ENCODE results near the gene MTERF4.

DNA sequence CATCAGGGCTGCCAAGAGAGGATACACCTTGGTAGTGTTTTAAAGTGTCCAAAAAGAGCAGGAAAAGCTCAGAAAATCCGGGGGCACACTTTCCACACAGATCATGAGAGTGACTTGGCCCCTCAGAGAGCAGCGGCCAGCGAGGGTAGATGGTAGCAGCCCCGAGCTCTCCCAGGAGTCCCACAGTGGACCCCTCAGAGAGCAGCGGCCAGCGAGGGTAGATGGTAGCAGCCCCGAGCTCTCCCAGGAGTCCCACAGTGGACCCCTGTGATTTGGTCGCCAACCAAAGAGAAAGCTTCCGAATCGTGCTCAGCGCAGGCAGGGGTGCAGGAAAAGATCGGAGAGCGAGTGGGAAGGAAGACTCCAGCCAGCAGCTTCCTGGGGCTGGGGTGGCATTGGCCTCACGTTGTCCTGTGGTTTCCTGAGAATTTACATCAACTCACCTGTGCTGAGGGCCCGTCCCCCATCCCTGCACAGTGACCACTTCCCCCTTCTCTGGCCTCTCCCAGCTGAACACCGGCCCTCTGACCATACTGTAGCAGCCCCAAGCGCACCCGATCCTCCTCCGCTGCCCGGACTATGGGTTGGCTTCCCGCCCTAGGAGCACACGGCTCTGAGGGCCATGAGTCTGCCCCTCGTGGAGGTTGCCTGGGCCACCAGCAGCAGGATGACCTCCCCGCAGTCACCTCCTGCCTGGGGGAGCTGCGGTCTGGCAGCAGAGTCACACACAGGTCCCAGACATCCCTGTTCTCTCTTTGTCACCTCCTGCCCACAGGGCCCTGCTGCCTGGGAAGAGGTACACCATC, 33.7 kb downstream of the MTERF4 start:
- TF ChIP-seq NFYB (IDR thresholded peaks at IDR 0.05; ENCODE audit: insufficient read depth, low read depth, low read length): no peak
- TF ChIP-seq POLR2A (IDR thresholded peaks at IDR 0.05; ENCODE audit: low read depth, low read length): no peak
- no peak for TF ChIP-seq CTCF (IDR thresholded peaks at IDR 0.05 in 2 of 3, conservative IDR thresholded peaks at IDR 0.05 in 1 of 3; ENCODE audit: control insufficient read depth in 2 of 3, extremely low read depth in 1 of 3, insufficient read depth in 1 of 3, low read depth in 3 of 3, low read length in 3 of 3)
- no peak for TF ChIP-seq SP1 (IDR thresholded peaks at IDR 0.05; ENCODE audit: low read depth, low read length)
- no peak for TF ChIP-seq EGR1 (IDR thresholded peaks at IDR 0.05; ENCODE audit: borderline replicate concordance in 1 of 2, low read depth in 2 of 2, low read length in 2 of 2)
- no peak for TF ChIP-seq ETV6 (conservative IDR thresholded peaks at IDR 0.05 in 1 of 2, IDR thresholded peaks at IDR 0.05 in 1 of 2; ENCODE audit: borderline replicate concordance in 1 of 2, low read depth in 1 of 2)
- TF ChIP-seq FOS (IDR thresholded peaks at IDR 0.05; ENCODE audit: borderline replicate concordance, extremely low read depth, insufficient read length): no peak
- TF ChIP-seq SPI1 (IDR thresholded peaks at IDR 0.05; ENCODE audit: borderline replicate concordance, insufficient read depth, low read depth, low read length): no peak
- no peak for TF ChIP-seq POU2F2 (IDR thresholded peaks at IDR 0.05; ENCODE audit: borderline replicate concordance, low read depth, low read length)
- no peak for TF ChIP-seq BRCA1 (IDR thresholded peaks at IDR 0.05; ENCODE audit: low read depth, low read length)
- no peak for TF ChIP-seq TARDBP (IDR thresholded peaks at IDR 0.05; ENCODE audit: borderline replicate concordance)
- no peak for TF ChIP-seq POLR2AphosphoS5 (IDR thresholded peaks at IDR 0.05; ENCODE audit: low read length)
- no peak for TF ChIP-seq CREM (IDR thresholded peaks at IDR 0.05; ENCODE audit: low read depth)
- TF ChIP-seq, protein P1, sequence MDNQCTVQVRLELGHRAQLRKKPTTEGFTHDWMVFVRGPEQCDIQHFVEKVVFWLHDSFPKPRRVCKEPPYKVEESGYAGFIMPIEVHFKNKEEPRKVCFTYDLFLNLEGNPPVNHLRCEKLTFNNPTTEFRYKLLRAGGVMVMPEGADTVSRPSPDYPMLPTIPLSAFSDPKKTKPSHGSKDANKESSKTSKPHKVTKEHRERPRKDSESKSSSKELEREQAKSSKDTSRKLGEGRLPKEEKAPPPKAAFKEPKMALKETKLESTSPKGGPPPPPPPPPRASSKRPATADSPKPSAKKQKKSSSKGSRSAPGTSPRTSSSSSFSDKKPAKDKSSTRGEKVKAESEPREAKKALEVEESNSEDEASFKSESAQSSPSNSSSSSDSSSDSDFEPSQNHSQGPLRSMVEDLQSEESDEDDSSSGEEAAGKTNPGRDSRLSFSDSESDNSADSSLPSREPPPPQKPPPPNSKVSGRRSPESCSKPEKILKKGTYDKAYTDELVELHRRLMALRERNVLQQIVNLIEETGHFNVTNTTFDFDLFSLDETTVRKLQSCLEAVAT (IDR thresholded peaks at IDR 0.05): no peak
